Skeletal muscle tissue (tissue), 4 donors: Measurements from ENCODE around the gene WARS2. TPM values are rescaled to one million over a fixed set of nuclear protein-coding genes. Genes with fewer than 3 reads are reported as not detected.

Source experiments
- H3K27ac ChIP-seq: one replicate; pipeline ENCODE4 v1.7.0; 2013; ENCODE audit warnings: mild to moderate bottlenecking, low read depth, low read length, inconsistent platforms
- H3K27me3 ChIP-seq, 3 donors: one replicate each; pipeline ENCODE4 v1.7.0; 2013; ENCODE audit warnings: low read length in 3 of 3; ENCODE audit not compliant: control insufficient read depth in 3 of 3, insufficient read depth in 3 of 3
- H3K36me3 ChIP-seq, 3 donors: one replicate each; pipeline ENCODE4 v1.7.0; 2013; ENCODE audit warnings: low read length in 3 of 3; ENCODE audit not compliant: control insufficient read depth in 3 of 3, insufficient read depth in 3 of 3
- H3K4me1 ChIP-seq, 3 donors: one replicate each; pipeline ENCODE4 v1.7.0; 2013; ENCODE audit warnings: low read length in 3 of 3, mild to moderate bottlenecking in 3 of 3; ENCODE audit not compliant: control insufficient read depth in 3 of 3, insufficient read depth in 3 of 3
- H3K4me3 ChIP-seq, 3 donors: one replicate each; pipeline ENCODE4 v1.7.0; 2013; ENCODE audit warnings: low read length in 3 of 3
- H3K9ac ChIP-seq, 3 donors: one replicate each; pipeline ENCODE4 v1.7.0; 2013; ENCODE audit warnings: low read length in 3 of 3, mild to moderate bottlenecking in 3 of 3, moderate library complexity in 2 of 3, low read depth in 1 of 3
- H3K9me3 ChIP-seq, 3 donors: one replicate each; pipeline ENCODE4 v1.7.0; 2013; ENCODE audit warnings: low read length in 3 of 3; ENCODE audit not compliant: control insufficient read depth in 3 of 3
- total RNA-seq: library from RNA; depleted of rRNA; stranded (reverse); fragments of >200 nt; gene quantifications from one replicate; pipeline ENCODE4 v1.2.3, GENCODE V29; 2014
- donor health status: Osteomylitis.

The WARS2 gene
- total RNA-seq, 1 donor from 2014 or later = 25.6 TPM

DNA sequence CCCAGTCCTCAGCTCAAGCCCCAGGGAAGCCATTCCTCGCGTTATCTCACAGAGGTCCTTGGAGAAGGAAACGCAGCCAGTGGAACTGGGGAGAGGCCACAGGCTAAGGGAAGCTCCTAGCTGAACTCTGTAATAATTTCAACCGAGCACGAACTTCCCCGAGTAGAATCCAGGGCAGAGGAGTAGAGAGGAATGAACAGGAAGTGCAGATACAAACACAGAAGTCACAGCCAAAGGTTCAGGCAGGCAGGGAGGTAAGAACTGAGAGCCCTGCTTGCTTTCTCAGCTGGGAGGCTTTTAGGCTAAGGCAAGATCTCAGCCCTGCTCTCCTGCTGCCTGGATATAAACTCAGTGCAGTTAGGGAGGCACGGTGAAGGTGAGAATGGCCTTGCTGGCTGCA lies 23.7 kb downstream of the WARS2 start:
- H3K27ac ChIP-seq = no peak overlapping the region
- no peaks in the 10 kb centered on the region for H3K36me3 ChIP-seq
- H3K9ac ChIP-seq = no peak overlapping the region
- peaks cover 0 to 5% (median 4%) of the 10 kb centered on the region in 3 donors for H3K4me1 ChIP-seq
- H3K9me3 ChIP-seq = no peaks in the 10 kb centered on the region
- no peaks in the 10 kb centered on the region for H3K27me3 ChIP-seq
- no peak overlapping the region for H3K4me3 ChIP-seq

GRCh38 chr1:119115736-119116135 lies 24.7 kb downstream of the WARS2 start:
- H3K4me1 ChIP-seq = peaks cover 0 to 5% (median 4%) of the 10 kb centered on the region in 3 donors
- H3K36me3 ChIP-seq = no peaks in the 10 kb centered on the region
- H3K27me3 ChIP-seq = no peaks in the 10 kb centered on the region
- no peak overlapping the region for H3K9ac ChIP-seq
- no peak overlapping the region for H3K4me3 ChIP-seq
- no peak overlapping the region for H3K27ac ChIP-seq
- no peaks in the 10 kb centered on the region for H3K9me3 ChIP-seq

- no peak overlapping the region for H3K9ac ChIP-seq
- H3K36me3 ChIP-seq = no peaks in the 10 kb centered on the region
- no peaks in the 10 kb centered on the region for H3K27me3 ChIP-seq
- H3K4me3 ChIP-seq = no peak overlapping the region
- peaks cover 0 to 5% (median 4%) of the 10 kb centered on the region in 3 donors for H3K4me1 ChIP-seq
- no peak overlapping the region for H3K27ac ChIP-seq
- H3K9me3 ChIP-seq = no peaks in the 10 kb centered on the region
Measured at GRCh38 chr1:119115311-119115710, 25.1 kb downstream of the WARS2 start.

- H3K4me1 ChIP-seq = peaks cover 0 to 5% (median 4%) of the 10 kb centered on the region in 3 donors
- no peak overlapping the region for H3K4me3 ChIP-seq
- no peaks in the 10 kb centered on the region for H3K27me3 ChIP-seq
- H3K27ac ChIP-seq = no peak overlapping the region
- no peak overlapping the region for H3K9ac ChIP-seq
- no peaks in the 10 kb centered on the region for H3K36me3 ChIP-seq
- no peaks in the 10 kb centered on the region for H3K9me3 ChIP-seq
Measured at GRCh38 chr1:119114786-119115185, 25.7 kb downstream of the WARS2 start.

- H3K27ac ChIP-seq = no peak overlapping the region
- H3K4me1 ChIP-seq = peaks cover 0 to 5% (median 4%) of the 10 kb centered on the region in 3 donors
- H3K4me3 ChIP-seq = no peak overlapping the region
- no peaks in the 10 kb centered on the region for H3K36me3 ChIP-seq
- H3K9me3 ChIP-seq = no peaks in the 10 kb centered on the region
- H3K9ac ChIP-seq = no peak overlapping the region
- no peaks in the 10 kb centered on the region for H3K27me3 ChIP-seq
Measured at GRCh38 chr1:119112791-119113190, 27.7 kb downstream of the WARS2 start.

- no peaks in the 10 kb centered on the region for H3K9me3 ChIP-seq
- H3K9ac ChIP-seq = no peak overlapping the region
- no peak overlapping the region for H3K27ac ChIP-seq
- H3K4me1 ChIP-seq = peaks cover 0 to 2% (median under 1%) of the 10 kb centered on the region in 3 donors
- no peak overlapping the region for H3K4me3 ChIP-seq
- no peaks in the 10 kb centered on the region for H3K36me3 ChIP-seq
- no peaks in the 10 kb centered on the region for H3K27me3 ChIP-seq
Measured at GRCh38 chr1:119112244-119112643, 28.2 kb downstream of the WARS2 start.

GRCh38 chr1:119108988-119109387 lies 31.5 kb downstream of the WARS2 start:
- no peak overlapping the region for H3K4me3 ChIP-seq
- H3K27me3 ChIP-seq = no peaks in the 10 kb centered on the region
- no peaks in the 10 kb centered on the region for H3K9me3 ChIP-seq
- H3K9ac ChIP-seq = no peak overlapping the region
- no peaks in the 10 kb centered on the region for H3K4me1 ChIP-seq
- H3K27ac ChIP-seq = no peak overlapping the region
- H3K36me3 ChIP-seq = no peaks in the 10 kb centered on the region

DNA sequence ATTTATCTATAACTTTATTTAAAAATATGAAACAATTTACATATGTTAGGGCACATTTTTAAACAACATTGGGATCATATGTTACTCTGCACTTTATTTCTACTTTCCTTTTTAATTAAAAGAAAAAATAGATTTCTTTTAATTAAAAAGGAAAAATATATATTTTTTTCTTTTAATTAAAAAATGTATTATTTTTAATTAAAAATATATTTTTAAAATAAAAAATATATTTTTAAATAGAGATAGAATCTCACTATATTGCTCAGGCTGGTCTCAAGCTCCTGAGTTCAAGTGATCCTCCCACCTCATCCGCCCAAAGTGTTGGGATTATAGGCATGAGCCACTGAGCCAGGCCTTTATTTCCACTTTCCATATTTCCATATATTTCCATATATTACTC lies 36.7 kb downstream of the WARS2 start:
- Histone ChIP-seq H3K4me3 (no peak overlapping the region), H3K27me3 (no peaks in the 10 kb centered on the region), H3K4me1 (no peaks in the 10 kb centered on the region), H3K36me3 (no peaks in the 10 kb centered on the region), H3K27ac (no peak overlapping the region), H3K9ac (no peak overlapping the region), H3K9me3 (no peaks in the 10 kb centered on the region)

DNA sequence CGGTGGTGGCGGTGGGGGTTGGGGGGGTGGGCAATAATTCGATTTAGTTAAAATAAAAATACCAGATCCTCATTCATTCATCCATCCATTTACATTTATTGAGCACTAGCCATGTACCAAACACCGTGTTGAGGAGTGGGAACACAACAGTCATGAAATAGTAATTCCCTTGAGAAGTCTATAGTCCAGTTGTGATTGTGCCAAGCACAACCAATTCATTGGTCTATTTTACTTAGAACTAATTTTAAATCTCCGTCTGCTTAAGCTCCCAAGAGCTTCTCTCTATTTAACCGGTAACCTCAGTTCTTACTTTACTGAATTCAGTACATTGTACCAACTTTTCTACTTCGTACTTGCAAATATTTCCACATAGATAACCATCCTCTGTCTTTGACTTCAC lies 38.4 kb downstream of the WARS2 start:
- Histone ChIP-seq H3K27me3 (no peaks in the 10 kb centered on the region), H3K27ac (no peak overlapping the region), H3K9me3 (no peaks in the 10 kb centered on the region), H3K4me1 (peaks cover 0 to 2% (median 0%) of the 10 kb centered on the region in 3 donors), H3K9ac (no peak overlapping the region), H3K4me3 (no peak overlapping the region), H3K36me3 (no peaks in the 10 kb centered on the region)

- Histone ChIP-seq H3K9ac (no peak overlapping the region), H3K27me3 (no peaks in the 10 kb centered on the region), H3K36me3 (no peaks in the 10 kb centered on the region), H3K4me3 (no peak overlapping the region), H3K4me1 (peaks cover 0 to 2% (median 0%) of the 10 kb centered on the region in 3 donors), H3K27ac (no peak overlapping the region), H3K9me3 (no peaks in the 10 kb centered on the region)
Measured at GRCh38 chr1:119101563-119101962, 38.9 kb downstream of the WARS2 start.

DNA sequence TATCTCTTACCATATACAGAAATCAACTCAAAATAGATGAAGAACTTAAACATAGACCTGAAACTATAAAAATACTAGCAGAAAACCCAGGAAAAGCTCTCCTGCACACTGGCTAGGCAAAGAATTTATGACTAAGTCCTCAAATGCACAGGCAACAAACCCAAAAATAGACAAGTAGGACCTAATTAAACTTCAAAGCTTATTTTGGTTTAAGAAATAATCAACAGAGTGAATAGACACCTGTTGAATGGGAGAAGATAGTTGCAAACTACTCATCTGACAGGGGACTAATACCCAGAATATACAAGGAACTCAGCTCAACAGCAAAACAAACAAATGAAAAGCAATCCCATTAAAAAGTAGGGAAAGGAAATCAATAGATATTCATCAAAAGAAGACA lies 40.7 kb downstream of the WARS2 start:
- Histone ChIP-seq H3K4me3 (no peak overlapping the region), H3K9me3 (no peaks in the 10 kb centered on the region), H3K9ac (no peak overlapping the region), H3K4me1 (peaks cover 0 to 2% (median 0%) of the 10 kb centered on the region in 3 donors), H3K27ac (no peak overlapping the region), H3K36me3 (no peaks in the 10 kb centered on the region), H3K27me3 (no peaks in the 10 kb centered on the region)
